ENCODE measurements around the gene DZANK1. TPM values are rescaled to one million over a fixed set of nuclear protein-coding genes. Genes with fewer than 3 reads are reported as not detected.

DZANK1 gene
- 1 to 10 TPM in 2 of 4 donors, under 1 TPM in 2; 0.92 to 5.2 (median 1.1) TPM for total RNA-seq

- intact Hi-C loops (cut with DNase I), result no loop called here
- Histone ChIP-seq H3K36me3 (peaks cover 0 to 32% (median 0%) of the 10 kb centered on the region in 3 donors), H3K9me3 (no peaks in the 10 kb centered on the region), H3K27me3 (no peaks in the 10 kb centered on the region), H3K4me1 (peaks cover 0 to 33% (median 10%) of the 10 kb centered on the region in 3 donors), H3K27ac (peak within 1 kb of the TSS; percentile 74 to 91 (median 88)), H3K4me3 (peak within 1 kb of the TSS; percentile 74 to 98 (median 82))
- WGBS, 2 donors, result 0% methylated on average over 9 to 33 of the region's 57 CpGs
- DNase-seq, result peak; percentile 74
- TF ChIP-seq POLR2A (IDR thresholded peaks at IDR 0.05) (peak in 2 of 4 donors; percentile 20 to 35), CTCF (IDR thresholded peaks at IDR 0.05) (peak in 1 of 6 experiments; percentile 29)
Observed at GRCh38 chr20:18466894-18467730, at the start of gene DZANK1, which contains the start of gene POLR3F. Gene DZANK1 (minus strand): TSS chr20:18467030. CDS start chr20:18465358, 1,672 bp downstream. Gene POLR3F (plus strand): TSS chr20:18467390. CDS start chr20:18467507, 117 bp downstream.

- Histone ChIP-seq H3K4me1 (no peaks in the 10 kb centered on the region), H3K36me3 (peaks cover 0 to 96% (median 0%) of the 10 kb centered on the region in 3 donors), H3K9me3 (no peaks in the 10 kb centered on the region), H3K27ac (no peak overlapping the region), H3K27me3 (no peaks in the 10 kb centered on the region), H3K4me3 (no peak overlapping the region)
- TF ChIP-seq CTCF (IDR thresholded peaks at IDR 0.05) (no peak), POLR2A (IDR thresholded peaks at IDR 0.05) (no peak)
- intact Hi-C loops (cut with DNase I), result no loop called here
- no peak for DNase-seq
Observed at GRCh38 chr20:18515973-18516372, 49.1 kb upstream of the DZANK1 start.

DNA sequence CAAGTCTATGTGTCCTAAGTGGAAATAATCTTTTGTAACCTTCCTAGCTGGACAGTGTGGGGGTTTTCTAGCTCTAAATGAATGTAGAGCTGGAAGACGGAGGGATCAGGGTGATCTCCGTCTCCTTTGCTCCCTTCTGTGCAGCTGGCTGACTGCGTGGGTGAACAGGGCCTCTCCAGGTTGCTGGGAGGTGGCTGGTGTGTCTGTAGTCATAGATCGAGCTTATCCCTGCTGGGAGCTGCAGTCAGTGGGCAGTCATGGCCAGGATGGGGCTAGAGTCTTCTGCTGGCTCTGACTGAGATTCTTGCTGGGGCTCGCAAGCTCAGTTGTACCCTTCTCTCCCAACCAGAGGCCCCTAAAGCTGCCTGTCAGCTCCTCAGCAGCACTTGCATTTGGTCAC, 47.3 kb upstream of the DZANK1 start:
- WGBS, 2 donors, result 88 to 97% methylated on average over 4 to 5 of the region's 5 CpGs
- DNase-seq, result no peak
- TF ChIP-seq CTCF (IDR thresholded peaks at IDR 0.05) (no peak), POLR2A (IDR thresholded peaks at IDR 0.05) (no peak)
- intact Hi-C loops (cut with DNase I), result no loop called here
- peaks cover 0 to 96% (median 0%) of the 10 kb centered on the region in 3 donors for H3K36me3 ChIP-seq
- no peak overlapping the region for H3K4me3 ChIP-seq
- H3K27me3 ChIP-seq, result no peaks in the 10 kb centered on the region
- H3K9me3 ChIP-seq, result no peaks in the 10 kb centered on the region
- no peak overlapping the region for H3K27ac ChIP-seq
- H3K4me1 ChIP-seq, result peaks cover under 1 to 7% (median under 1%) of the 10 kb centered on the region in 3 donors

DNA sequence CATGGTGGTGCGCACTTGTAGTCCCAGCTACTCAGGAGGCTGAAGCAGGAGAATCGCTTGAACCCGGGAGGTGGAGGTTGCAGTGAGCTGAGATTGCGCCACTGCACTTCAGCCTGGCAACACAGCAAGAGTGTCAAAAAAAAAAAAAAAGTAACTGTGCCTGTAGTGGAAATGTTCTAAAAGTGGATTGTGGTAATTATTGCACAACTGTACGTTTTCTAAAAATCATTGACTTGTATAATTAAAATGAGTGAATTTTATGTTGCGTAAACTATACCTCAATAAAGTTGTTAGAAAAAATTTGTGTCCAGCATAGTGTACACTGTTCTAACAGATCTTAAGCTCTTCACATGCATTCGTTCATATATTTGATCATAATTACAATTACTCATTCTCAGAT, 46.4 kb upstream of the DZANK1 start:
- H3K4me3 ChIP-seq, result no peak overlapping the region
- H3K9me3 ChIP-seq, result no peaks in the 10 kb centered on the region
- peaks cover 0 to 89% (median 0%) of the 10 kb centered on the region in 3 donors for H3K36me3 ChIP-seq
- H3K27me3 ChIP-seq, result no peaks in the 10 kb centered on the region
- no peak for TF ChIP-seq CTCF (IDR thresholded peaks at IDR 0.05)
- no peak for TF ChIP-seq POLR2A (IDR thresholded peaks at IDR 0.05)
- no peak overlapping the region for H3K27ac ChIP-seq
- H3K4me1 ChIP-seq, result peaks cover 8 to 16% (median 10%) of the 10 kb centered on the region in 3 donors
- DNase-seq, result no peak
- WGBS, 2 donors, result 81 to 85% methylated on average over 7 of the region's 7 CpGs
- intact Hi-C loops (cut with DNase I), result no loop called here

DNA sequence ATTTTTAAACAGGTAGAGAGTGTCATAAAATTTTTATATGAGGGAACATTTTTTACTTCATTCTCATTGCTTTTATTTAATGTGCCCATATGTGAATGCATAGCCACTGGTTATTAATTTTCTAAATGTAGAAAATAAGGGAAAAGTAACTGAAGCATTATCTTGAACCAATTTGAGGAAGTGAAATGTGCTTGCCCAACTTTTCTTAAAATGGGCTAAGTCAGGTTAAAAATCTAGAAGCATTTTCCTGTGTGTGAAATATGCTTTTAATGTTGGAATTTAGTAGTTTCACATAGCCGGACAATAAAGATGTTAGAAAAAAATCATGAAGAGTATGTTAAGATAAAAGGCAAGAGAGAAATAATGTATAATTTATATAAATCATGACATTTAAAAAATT, 44.7 kb upstream of the DZANK1 start:
- Histone ChIP-seq H3K27ac (no peak overlapping the region), H3K27me3 (no peaks in the 10 kb centered on the region), H3K4me1 (peaks cover 9 to 23% (median 12%) of the 10 kb centered on the region in 3 donors), H3K9me3 (no peaks in the 10 kb centered on the region), H3K4me3 (no peak overlapping the region), H3K36me3 (peaks cover 0 to 73% (median 0%) of the 10 kb centered on the region in 3 donors)
- no peak for TF ChIP-seq POLR2A (IDR thresholded peaks at IDR 0.05)
- TF ChIP-seq CTCF (IDR thresholded peaks at IDR 0.05), result no peak
- intact Hi-C loops (cut with DNase I), result no loop called here
- no peak for DNase-seq
- 81 to 87% methylated on average over 1 of the region's 1 CpG for WGBS, 2 donors
